Erythroblast (primary cell): ENCODE measurements around the gene BPGM.

ENCODE experiments used
- GATA1 ChIP-seq: IDR thresholded peaks from 2 replicates; pipeline ENCODE4 v1.6.1; 2011; ENCODE audit warnings: low read depth, mild to moderate bottlenecking, control low read depth, low read length, moderate library complexity
- POLR2A ChIP-seq: IDR thresholded peaks from 2 replicates; pipeline ENCODE4 v1.6.1; 2011; ENCODE audit warnings: mild to moderate bottlenecking, low read length

GRCh38 chr7:134645478-134645877, 1.2 kb upstream of the BPGM start:
- TF ChIP-seq POLR2A (no peak), GATA1 (no peak)
